ENCODE results near the gene ZNF892.
"Not testable (repeated sequence)": the region's sequence is repeated elsewhere in the genome, so short reads cannot be mapped to it uniquely, and the experiment has no call there.

The ZNF892 gene

GRCh38 chr2:95185973-95186372, 21.3 kb upstream of the ZNF892 start:
- TF ChIP-seq CTCF (conservative IDR thresholded peaks at IDR 0.05; ENCODE audit: control insufficient read depth, insufficient read depth, low read depth, low read length): no peak
- no peak overlapping the region for H3K4me3 ChIP-seq (ENCODE audit: control insufficient read depth, low read depth, low read length)
- DNase-seq (ENCODE audit: low read depth): no peak

- H3K4me3 ChIP-seq (ENCODE audit: control insufficient read depth, low read depth, low read length): not testable (repeated sequence)
- TF ChIP-seq CTCF (conservative IDR thresholded peaks at IDR 0.05; ENCODE audit: control insufficient read depth, insufficient read depth, low read depth, low read length): peak; percentile 45
- DNase-seq (ENCODE audit: low read depth): peak; percentile 10
Measured at GRCh38 chr2:95192956-95193355, 14.4 kb upstream of the ZNF892 start.

- H3K4me3 ChIP-seq (ENCODE audit: control insufficient read depth, low read depth, low read length): no peak overlapping the region
- no peak for DNase-seq (ENCODE audit: low read depth)
- no peak for TF ChIP-seq CTCF (conservative IDR thresholded peaks at IDR 0.05; ENCODE audit: control insufficient read depth, insufficient read depth, low read depth, low read length)
Measured at GRCh38 chr2:95203911-95204310, 3.4 kb upstream of the ZNF892 start.

- no peak overlapping the region for H3K4me3 ChIP-seq (ENCODE audit: control insufficient read depth, low read depth, low read length)
- no peak for TF ChIP-seq CTCF (conservative IDR thresholded peaks at IDR 0.05; ENCODE audit: control insufficient read depth, insufficient read depth, low read depth, low read length)
- no peak for DNase-seq (ENCODE audit: low read depth)
Measured at GRCh38 chr2:95204396-95204795, 2.9 kb upstream of the ZNF892 start.

GRCh38 chr2:95206096-95206495, 1.2 kb upstream of the ZNF892 start:
- H3K4me3 ChIP-seq (ENCODE audit: control insufficient read depth, low read depth, low read length): no peak overlapping the region
- DNase-seq (ENCODE audit: low read depth): no peak
- no peak for TF ChIP-seq CTCF (conservative IDR thresholded peaks at IDR 0.05; ENCODE audit: control insufficient read depth, insufficient read depth, low read depth, low read length)

- peak; percentile 38 for DNase-seq (ENCODE audit: low read depth)
- H3K4me3 ChIP-seq (ENCODE audit: control insufficient read depth, low read depth, low read length): peak overlapping the region; percentile 69
- no peak for TF ChIP-seq CTCF (conservative IDR thresholded peaks at IDR 0.05; ENCODE audit: control insufficient read depth, insufficient read depth, low read depth, low read length)
Measured at GRCh38 chr2:95208106-95208505, 785 bp downstream of the ZNF892 start.

GRCh38 chr2:95215018-95215612, 7.8 kb downstream of the ZNF892 start:
- H3K4me3 ChIP-seq (ENCODE audit: control insufficient read depth, low read depth, low read length): no peak overlapping the region
- no peak for DNase-seq (ENCODE audit: low read depth)
- no peak for TF ChIP-seq CTCF (conservative IDR thresholded peaks at IDR 0.05; ENCODE audit: control insufficient read depth, insufficient read depth, low read depth, low read length)
